Stimulated activated CD4-positive, alpha-beta T cell treated with anti-CD3 and anti-CD28 coated beads, Interleukin-4, amount 100 ng/mL, for 1 hour (primary cell): ENCODE data around the gene IPO11.
"Not testable (repeated sequence)": the region's sequence is repeated elsewhere in the genome, so short reads cannot be mapped to it uniquely, and the experiment has no call there.

Experiments used
- DNase-seq: peaks from one replicate; pipeline ENCODE4 v3.0.0-alpha.2; 2020

IPO11 gene

GRCh38 chr5:62652225-62652624 lies 239.7 kb downstream of the IPO11 start:
- DNase-seq = no peak

GRCh38 chr5:62653001-62653863 lies 240.7 kb downstream of the IPO11 start:
- DNase-seq = no peak

GRCh38 chr5:62653864-62654575 lies 241.5 kb downstream of the IPO11 start:
- DNase-seq = no peak

GRCh38 chr5:62657772-62658171 lies 245.2 kb downstream of the IPO11 start:
- DNase-seq = not testable (repeated sequence)

- DNase-seq = no peak
These were observed 248.6 kb downstream of the IPO11 start for GRCh38 chr5:62661126-62661525.

- no peak for DNase-seq
These were observed 250.0 kb downstream of the IPO11 start for GRCh38 chr5:62662521-62662920.

GRCh38 chr5:62671479-62671878 lies 258.9 kb downstream of the IPO11 start:
- no peak for DNase-seq

- DNase-seq = not testable (repeated sequence)
These were observed 264.0 kb downstream of the IPO11 start for GRCh38 chr5:62676596-62676995.
